Measurements from ENCODE around the gene KRT1.

KRT1 gene

GRCh38 chr12:52637299-52637698 is 42.9 kb downstream of the KRT1 start:
- Histone ChIP-seq H3K36me3 (ENCODE audit: control insufficient read depth, insufficient read depth, low read length) (no peaks in the 10 kb centered on the region), H3K27me3 (replicated peaks; ENCODE audit: control insufficient read depth, insufficient read depth, low read length) (no peaks in the 10 kb centered on the region; the same call in none of the 2 replicates), H3K4me3 (replicated peaks; ENCODE audit: low read depth, low read length) (no peak overlapping the region)
- no peak for DNase-seq (ENCODE audit: extremely low read depth, insufficient read length)
- no peak for TF ChIP-seq CTCF (IDR thresholded peaks at IDR 0.05; ENCODE audit: insufficient read depth, low read length, poor library complexity, severe bottlenecking)

DNA sequence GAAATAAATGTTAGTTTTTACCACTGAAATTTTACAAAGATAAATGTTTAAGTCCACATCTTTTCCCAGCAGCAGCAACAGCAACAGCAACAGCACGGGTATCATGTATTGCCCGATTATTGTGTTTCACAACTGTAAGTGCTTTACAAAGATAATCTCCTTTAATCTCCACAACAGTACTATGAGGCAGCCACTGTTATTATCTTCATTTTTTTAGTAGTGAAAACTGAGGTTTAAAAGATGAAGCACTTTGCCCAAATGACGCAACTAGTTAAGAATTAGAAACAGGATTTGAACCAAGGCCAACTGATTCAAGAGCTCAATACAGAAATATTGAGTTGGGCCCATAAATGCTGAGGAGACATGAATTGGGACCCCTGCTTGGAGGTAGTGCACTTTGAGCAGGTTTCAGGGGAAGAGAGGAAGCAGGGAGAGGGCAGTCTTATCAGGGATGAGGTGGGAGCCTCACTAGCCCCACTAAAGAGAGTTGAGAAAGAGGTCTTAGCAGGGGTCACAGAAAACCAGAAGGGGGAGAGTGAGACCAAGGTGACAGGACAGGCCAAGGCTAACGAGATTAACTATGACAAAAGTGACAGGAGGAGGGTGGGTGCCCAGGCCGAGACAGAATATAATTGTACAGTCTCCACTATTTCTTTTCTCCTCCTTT is 43.5 kb downstream of the KRT1 start:
- DNase-seq (ENCODE audit: extremely low read depth, insufficient read length): no peak
- Histone ChIP-seq H3K36me3 (ENCODE audit: control insufficient read depth, insufficient read depth, low read length) (no peaks in the 10 kb centered on the region), H3K4me3 (replicated peaks; ENCODE audit: low read depth, low read length) (no peak overlapping the region), H3K27me3 (replicated peaks; ENCODE audit: control insufficient read depth, insufficient read depth, low read length) (no peaks in the 10 kb centered on the region; the same call in none of the 2 replicates)
- TF ChIP-seq CTCF (IDR thresholded peaks at IDR 0.05; ENCODE audit: insufficient read depth, low read length, poor library complexity, severe bottlenecking): no peak

- no peak overlapping the region for H3K4me3 ChIP-seq (replicated peaks; ENCODE audit: low read depth, low read length)
- no peak for TF ChIP-seq CTCF (IDR thresholded peaks at IDR 0.05; ENCODE audit: insufficient read depth, low read length, poor library complexity, severe bottlenecking)
- H3K36me3 ChIP-seq (ENCODE audit: control insufficient read depth, insufficient read depth, low read length): no peaks in the 10 kb centered on the region
- no peaks in the 10 kb centered on the region; the same call in none of the 2 replicates for H3K27me3 ChIP-seq (replicated peaks; ENCODE audit: control insufficient read depth, insufficient read depth, low read length)
- no peak for DNase-seq (ENCODE audit: extremely low read depth, insufficient read length)
Measured at GRCh38 chr12:52636189-52636588, 44.0 kb downstream of the KRT1 start.

DNA sequence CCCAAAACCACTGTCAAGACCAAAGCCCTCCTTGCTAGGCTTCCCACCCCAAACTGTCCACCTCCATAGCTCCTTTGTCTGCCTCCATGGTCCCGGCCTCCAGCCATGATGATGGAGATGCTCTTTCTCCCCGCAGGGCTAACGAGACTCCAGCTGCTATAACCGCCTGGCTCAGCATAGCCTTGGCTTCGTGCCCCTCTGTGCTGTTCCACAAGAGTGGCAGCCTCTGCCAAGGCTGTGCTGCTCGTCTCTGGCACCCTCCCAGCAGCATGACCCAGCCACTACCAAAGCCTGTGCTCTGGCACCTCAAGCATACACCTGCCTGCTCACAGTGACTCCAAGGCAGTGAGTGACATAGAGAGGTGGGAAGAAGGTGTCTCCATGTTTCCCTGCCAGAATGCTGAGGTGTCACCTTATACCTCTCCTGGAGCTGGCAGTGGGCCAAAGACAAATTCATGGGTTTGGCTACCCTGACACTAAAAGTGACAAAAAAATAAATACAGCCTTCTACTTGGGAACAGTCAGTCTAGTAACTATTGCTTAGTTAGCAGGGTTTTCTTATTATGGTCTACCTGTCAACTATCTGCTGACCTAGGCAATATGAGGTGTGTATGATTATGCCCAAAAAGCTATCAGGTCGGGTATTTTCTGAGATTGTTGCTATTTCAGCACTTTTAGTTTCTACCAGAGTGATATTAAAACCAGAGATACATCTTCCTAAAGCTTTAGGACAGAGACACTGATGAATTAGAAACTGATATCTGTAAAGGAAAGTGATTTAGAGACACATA is 45.7 kb downstream of the KRT1 start:
- no peak overlapping the region for H3K4me3 ChIP-seq (replicated peaks; ENCODE audit: low read depth, low read length)
- TF ChIP-seq CTCF (IDR thresholded peaks at IDR 0.05; ENCODE audit: insufficient read depth, low read length, poor library complexity, severe bottlenecking): no peak
- no peak for DNase-seq (ENCODE audit: extremely low read depth, insufficient read length)
- no peaks in the 10 kb centered on the region for H3K36me3 ChIP-seq (ENCODE audit: control insufficient read depth, insufficient read depth, low read length)
- H3K27me3 ChIP-seq (replicated peaks; ENCODE audit: control insufficient read depth, insufficient read depth, low read length): no peaks in the 10 kb centered on the region; the same call in none of the 2 replicates

DNA sequence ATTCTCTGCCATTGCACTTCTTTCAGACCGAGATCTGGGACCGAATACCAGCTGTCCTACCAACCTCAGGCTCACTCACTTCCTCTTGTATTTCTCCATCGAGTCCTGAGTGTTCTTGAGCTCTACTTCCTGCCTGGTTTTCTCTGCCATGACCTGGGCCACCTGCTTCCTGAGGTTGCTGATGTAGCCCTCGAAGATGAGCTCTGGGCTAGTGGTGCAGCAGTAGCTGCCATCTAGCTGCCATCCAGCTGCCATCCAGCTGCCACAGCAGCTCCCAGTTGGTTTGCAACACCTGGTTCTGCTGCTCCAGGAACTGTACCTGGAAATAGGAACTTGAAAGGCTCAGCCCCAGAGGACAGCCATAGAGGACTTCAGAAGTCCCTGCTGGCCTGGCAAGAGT is 46.8 kb downstream of the KRT1 start:
- no peak overlapping the region for H3K4me3 ChIP-seq (replicated peaks; ENCODE audit: low read depth, low read length)
- DNase-seq (ENCODE audit: extremely low read depth, insufficient read length): no peak
- TF ChIP-seq CTCF (IDR thresholded peaks at IDR 0.05; ENCODE audit: insufficient read depth, low read length, poor library complexity, severe bottlenecking): no peak
- no peaks in the 10 kb centered on the region for H3K36me3 ChIP-seq (ENCODE audit: control insufficient read depth, insufficient read depth, low read length)
- no peaks in the 10 kb centered on the region; the same call in none of the 2 replicates for H3K27me3 ChIP-seq (replicated peaks; ENCODE audit: control insufficient read depth, insufficient read depth, low read length)
